ENCODE results near the gene R3HDM1.

The R3HDM1 gene

GRCh38 chr2:135587958-135588357 is 56.7 kb downstream of the R3HDM1 start:
- Histone ChIP-seq H3K27ac (no peak overlapping the region), H3K4me3 (no peak overlapping the region)
- no peak for DNase-seq (ENCODE audit: low spot score)
- TF ChIP-seq, protein P1, sequence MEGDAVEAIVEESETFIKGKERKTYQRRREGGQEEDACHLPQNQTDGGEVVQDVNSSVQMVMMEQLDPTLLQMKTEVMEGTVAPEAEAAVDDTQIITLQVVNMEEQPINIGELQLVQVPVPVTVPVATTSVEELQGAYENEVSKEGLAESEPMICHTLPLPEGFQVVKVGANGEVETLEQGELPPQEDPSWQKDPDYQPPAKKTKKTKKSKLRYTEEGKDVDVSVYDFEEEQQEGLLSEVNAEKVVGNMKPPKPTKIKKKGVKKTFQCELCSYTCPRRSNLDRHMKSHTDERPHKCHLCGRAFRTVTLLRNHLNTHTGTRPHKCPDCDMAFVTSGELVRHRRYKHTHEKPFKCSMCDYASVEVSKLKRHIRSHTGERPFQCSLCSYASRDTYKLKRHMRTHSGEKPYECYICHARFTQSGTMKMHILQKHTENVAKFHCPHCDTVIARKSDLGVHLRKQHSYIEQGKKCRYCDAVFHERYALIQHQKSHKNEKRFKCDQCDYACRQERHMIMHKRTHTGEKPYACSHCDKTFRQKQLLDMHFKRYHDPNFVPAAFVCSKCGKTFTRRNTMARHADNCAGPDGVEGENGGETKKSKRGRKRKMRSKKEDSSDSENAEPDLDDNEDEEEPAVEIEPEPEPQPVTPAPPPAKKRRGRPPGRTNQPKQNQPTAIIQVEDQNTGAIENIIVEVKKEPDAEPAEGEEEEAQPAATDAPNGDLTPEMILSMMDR (IDR thresholded peaks at IDR 0.05), result no peak

DNA sequence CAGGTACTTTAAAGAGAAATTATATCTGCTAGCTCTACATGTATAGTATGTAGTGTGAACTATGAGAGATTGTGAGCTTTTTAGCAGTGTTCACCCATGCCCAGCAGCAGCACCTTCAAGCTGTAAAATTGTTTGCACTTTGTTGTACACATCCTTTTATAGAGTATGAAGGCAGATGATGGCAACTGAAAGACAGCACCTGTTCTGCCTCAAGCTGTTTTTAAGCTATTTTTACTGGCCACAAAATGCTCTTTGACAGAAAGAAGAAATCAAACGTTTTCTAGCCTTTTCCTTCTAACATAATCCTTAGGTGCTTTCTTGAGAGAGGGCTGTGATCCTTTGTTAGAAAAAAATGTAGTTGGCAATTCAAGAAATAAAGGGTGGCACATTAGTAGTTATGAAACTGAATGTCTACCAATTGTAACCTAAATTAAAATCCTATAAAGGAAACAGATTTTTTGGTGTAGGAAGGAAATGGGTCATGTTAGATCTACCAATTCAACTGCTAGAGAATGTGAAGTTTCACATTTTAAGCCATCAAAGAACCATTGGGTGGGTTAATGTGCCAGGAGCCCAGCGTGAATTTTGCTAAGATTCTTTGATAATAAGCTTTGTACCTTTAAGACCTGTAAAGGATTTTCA is 59.5 kb downstream of the R3HDM1 start:
- no peak overlapping the region for H3K4me3 ChIP-seq
- DNase-seq (ENCODE audit: low spot score), result no peak
- TF ChIP-seq, protein P1 (IDR thresholded peaks at IDR 0.05), result no peak
- H3K27ac ChIP-seq, result no peak overlapping the region

GRCh38 chr2:135600915-135601314 is 69.6 kb downstream of the R3HDM1 start:
- DNase-seq (ENCODE audit: low spot score), result no peak
- no peak overlapping the region for H3K27ac ChIP-seq
- TF ChIP-seq, protein P1 (IDR thresholded peaks at IDR 0.05), result no peak
- H3K4me3 ChIP-seq, result no peak overlapping the region

GRCh38 chr2:135603543-135603942 is 72.3 kb downstream of the R3HDM1 start:
- H3K27ac ChIP-seq, result no peak overlapping the region

GRCh38 chr2:135607561-135607960 is 76.3 kb downstream of the R3HDM1 start:
- H3K4me3 ChIP-seq, result no peak overlapping the region
- no peak overlapping the region for H3K27ac ChIP-seq
- no peak for DNase-seq (ENCODE audit: low spot score)
- TF ChIP-seq, protein P1 (IDR thresholded peaks at IDR 0.05), result no peak

More at GRCh38 chr2:135603543-135603942, 72.3 kb downstream of the R3HDM1 start:
- no peak overlapping the region for H3K4me3 ChIP-seq
- TF ChIP-seq, protein P1 (IDR thresholded peaks at IDR 0.05), result no peak
- DNase-seq (ENCODE audit: low spot score), result no peak

- TF ChIP-seq, protein P1 (IDR thresholded peaks at IDR 0.05), result no peak
- Histone ChIP-seq H3K27ac (no peak overlapping the region), H3K4me3 (no peak overlapping the region)
- DNase-seq (ENCODE audit: low spot score), result no peak
Measured at GRCh38 chr2:135612319-135612718, 81.0 kb downstream of the R3HDM1 start.

- H3K27ac ChIP-seq, result no peak overlapping the region
- TF ChIP-seq, protein P1 (IDR thresholded peaks at IDR 0.05), result no peak
- H3K4me3 ChIP-seq, result no peak overlapping the region
- DNase-seq (ENCODE audit: low spot score), result no peak
Measured at GRCh38 chr2:135615404-135615803, 84.1 kb downstream of the R3HDM1 start.
